CD8-positive, alpha-beta memory T cell (primary cell): ENCODE data around the gene FAM229A. TPM values are rescaled to one million over a fixed set of nuclear protein-coding genes. Genes with fewer than 3 reads are reported as not detected.

Experiments used
- CTCF ChIA-PET: fragments of 350-600 bp; sonication (Branson Sonifier 250); formaldehyde crosslinking; loops from one replicate; lab custom pipeline; 2021; ENCODE audit warnings: antibody characterized with exemption; lab: Charles Lee
- POLR2A ChIA-PET: fragments of 350-600 bp; sonication (Branson Sonifier 250); formaldehyde crosslinking; loops from one replicate; lab custom pipeline; 2021; ENCODE audit warnings: antibody characterized with exemption; lab: Charles Lee
- DNase-seq, 5 donors: peaks; one replicate each; pipeline versions ENCODE4 v3.0.0 to v3.0.0-alpha.2; 2020 to 2022; ENCODE audit warnings: mixed read lengths in 1 of 5
- H3K27ac ChIP-seq: one replicate; pipeline ENCODE4 v1.7.0; 2013; ENCODE audit warnings: low read depth, mild to moderate bottlenecking, low read length, moderate library complexity
- H3K27me3 ChIP-seq: 2 replicates; pipeline ENCODE4 v1.7.0; 2013; ENCODE audit warnings: low read length, mild to moderate bottlenecking; ENCODE audit not compliant: insufficient read depth, poor library complexity, severe bottlenecking
- H3K36me3 ChIP-seq: 2 replicates; pipeline ENCODE4 v1.7.0; 2013; ENCODE audit warnings: mild to moderate bottlenecking, low read length, moderate library complexity; ENCODE audit not compliant: insufficient read depth
- H3K4me1 ChIP-seq: 2 replicates; pipeline ENCODE4 v1.7.0; 2013; ENCODE audit warnings: mild to moderate bottlenecking, low read length, moderate library complexity; ENCODE audit not compliant: insufficient read depth
- H3K4me3 ChIP-seq: 2 replicates; pipeline ENCODE4 v1.7.0; 2013; ENCODE audit warnings: mild to moderate bottlenecking, low read length
- H3K9me3 ChIP-seq: 2 replicates; pipeline ENCODE4 v1.7.0; 2013; ENCODE audit warnings: mild to moderate bottlenecking, low read length
- H3K27ac Mint-ChIP-seq, 8 donors: one replicate each; pipeline ENCODE4 v1.8.0; 2020 to 2021; ENCODE audit warnings: mixed read lengths in 8 of 8, mild to moderate bottlenecking in 6 of 8, inconsistent platforms in 3 of 8, moderate library complexity in 3 of 8
- H3K27me3 Mint-ChIP-seq, 2 donors: one replicate each; pipeline ENCODE4 v1.8.0; 2020 to 2021; ENCODE audit warnings: mixed read lengths in 2 of 2, mild to moderate bottlenecking in 1 of 2, moderate library complexity in 1 of 2
- H3K36me3 Mint-ChIP-seq, 3 donors: one replicate each; pipeline ENCODE4 v1.8.0; 2020 to 2021; ENCODE audit warnings: mixed read lengths in 3 of 3, inconsistent platforms in 1 of 3, mild to moderate bottlenecking in 1 of 3
- H3K4me1 Mint-ChIP-seq, 3 donors: one replicate each; pipeline ENCODE4 v1.8.0; 2020 to 2021; ENCODE audit warnings: mixed read lengths in 3 of 3, inconsistent platforms in 1 of 3, mild to moderate bottlenecking in 1 of 3
- H3K4me3 Mint-ChIP-seq, 7 donors: one replicate each; pipeline ENCODE4 v1.8.0; 2020 to 2021; ENCODE audit warnings: mixed read lengths in 7 of 7, mild to moderate bottlenecking in 6 of 7, moderate library complexity in 4 of 7, inconsistent platforms in 2 of 7
- H3K9me3 Mint-ChIP-seq, 5 donors: one replicate each; pipeline ENCODE4 v1.8.0; 2020 to 2022; ENCODE audit warnings: mixed read lengths in 5 of 5, mild to moderate bottlenecking in 3 of 5, moderate library complexity in 2 of 5, inconsistent platforms in 1 of 5
- polyA plus RNA-seq: library from polyadenylated mRNA; unstranded; fragments of 300-500 nt; fragmentation: Illumina TruSeq; gene quantifications from one replicate; pipeline ENCODE4 v1.2.3, GENCODE V29; 2021
- total RNA-seq, 2 experiments: library from RNA; stranded (reverse); gene quantifications; one replicate each; pipeline ENCODE4 v1.2.3, GENCODE V29; 2021

FAM229A gene, protein sequence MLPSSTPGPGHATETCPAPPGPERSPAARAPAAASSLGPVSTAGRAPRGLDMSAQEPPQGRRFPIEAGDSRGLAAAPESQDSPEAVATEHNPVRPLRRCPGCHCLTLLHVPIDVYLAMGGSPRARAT
- total RNA-seq (1 to 10 TPM; 4.4 to 5.2 TPM), polyA plus RNA-seq (0.40 TPM)

DNA sequence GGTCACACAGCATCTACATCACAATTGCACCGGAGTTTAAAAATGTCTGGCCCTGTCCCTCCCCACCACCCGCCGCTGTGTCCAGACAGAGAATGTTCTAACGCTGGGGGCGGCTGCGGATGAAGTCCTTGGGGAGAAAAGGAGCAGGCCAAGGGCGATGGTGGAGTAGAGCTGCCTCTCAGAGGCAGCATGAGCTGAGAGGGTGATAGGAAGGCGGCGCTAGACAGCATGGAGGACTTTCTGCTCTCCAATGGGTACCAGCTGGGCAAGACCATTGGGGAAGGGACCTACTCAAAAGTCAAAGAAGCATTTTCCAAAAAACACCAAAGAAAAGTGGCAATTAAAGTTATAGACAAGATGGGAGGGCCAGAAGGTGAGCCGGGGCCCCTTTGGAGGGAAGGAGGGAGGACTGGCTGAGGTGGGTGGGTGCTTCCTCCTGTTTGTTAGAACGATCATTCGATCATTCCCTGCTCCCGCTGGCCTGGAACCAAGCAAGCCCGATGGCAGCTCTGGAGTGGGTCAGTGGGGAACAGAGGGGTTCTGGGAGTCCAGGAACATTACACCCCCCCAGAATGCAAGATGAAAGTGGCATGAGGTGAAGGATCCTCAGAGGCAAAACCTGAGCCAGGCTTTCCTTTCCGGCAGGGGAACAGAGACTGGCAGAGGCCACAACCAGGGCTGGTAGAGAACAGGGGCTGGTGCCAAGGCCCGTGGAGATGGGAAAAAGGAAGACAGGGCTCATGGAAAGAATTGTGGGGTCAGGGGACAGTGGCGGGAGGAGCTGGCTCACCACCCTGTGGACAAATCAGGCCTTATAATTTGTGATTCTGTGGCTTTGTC lies at the start of gene FAM229A, which contains the start of gene TSSK3:
Gene FAM229A (minus strand): TSS at position 12 of the 840 bp plus-strand sequence. CDS start 394 bp downstream, outside the sequence.
Gene TSSK3 (plus strand): TSS at position 66 of the 840 bp plus-strand sequence. CDS start 163 bp downstream, at position 229.
- no peaks in the 10 kb centered on the region for H3K9me3 Mint-ChIP-seq
- H3K4me3 Mint-ChIP-seq, result peak within 1 kb of the TSS; percentile 47 to 68 (median 62)
- Histone ChIP-seq H3K27ac (no peak within 1 kb of the TSS), H3K4me1 (peaks cover 10% of the 10 kb centered on the region), H3K4me3 (no peak within 1 kb of the TSS), H3K36me3 (peaks cover 7% of the 10 kb centered on the region), H3K27me3 (no peaks in the 10 kb centered on the region), H3K9me3 (no peaks in the 10 kb centered on the region)
- POLR2A ChIA-PET, result interaction anchor here (1.0 kb wide), 1 partner anchor 26 kb away, joined by 3 read pairs; the partner anchor contains the start of gene MARCKSL1
- H3K27ac Mint-ChIP-seq, result peak within 1 kb of the TSS in 6 of 8 donors; percentile 14 to 95 (median 59)
- peaks cover 0 to 41% (median 11%) of the 10 kb centered on the region in 3 donors for H3K36me3 Mint-ChIP-seq
- no peak for DNase-seq
- H3K4me1 Mint-ChIP-seq, result peaks cover 20 to 26% (median 22%) of the 10 kb centered on the region in 3 donors
- H3K27me3 Mint-ChIP-seq, result peaks cover 3 to 4% of the 10 kb centered on the region in 2 donors
- CTCF ChIA-PET, result interaction anchor here (1.0 to 1.6 kb wide), 2 partner anchors 112 to 147 kb away, joined by 3 read pairs; partner anchors contain the start of gene LCK

DNA sequence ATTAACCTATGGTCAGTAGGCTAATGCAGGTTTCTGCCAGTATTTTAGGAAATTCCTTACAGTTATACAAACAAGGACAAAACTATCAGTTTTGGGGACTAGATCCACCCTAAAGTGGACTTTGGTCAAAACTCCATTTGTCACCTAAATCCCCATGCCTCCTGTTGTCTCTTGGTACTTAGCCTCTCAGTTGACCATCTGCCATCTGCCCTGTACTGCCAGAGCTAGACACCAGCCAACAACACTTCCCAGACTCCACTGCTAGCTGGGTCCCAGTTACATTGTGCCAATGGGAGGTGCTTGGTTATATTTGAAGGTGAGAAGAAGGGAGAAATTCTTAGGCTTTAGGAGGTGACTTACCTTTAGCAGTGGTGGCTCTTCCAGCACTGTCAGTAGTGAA lies 49.0 kb upstream of the FAM229A start:
- Histone ChIP-seq H3K27me3 (no peaks in the 10 kb centered on the region), H3K4me1 (no peaks in the 10 kb centered on the region), H3K9me3 (no peaks in the 10 kb centered on the region), H3K36me3 (no peaks in the 10 kb centered on the region), H3K27ac (no peak overlapping the region), H3K4me3 (no peak overlapping the region)
- no peak for DNase-seq
- ChIA-PET POLR2A (no interaction called here), CTCF (interaction anchor here (1.0 to 2.0 kb wide), 2 partner anchors 10 to 196 kb away, joined by 5 to 11 read pairs; no protein-coding TSS in a partner anchor)
- Mint-ChIP-seq H3K4me1 (peaks cover 2 to 3% (median 3%) of the 10 kb centered on the region in 3 donors), H3K4me3 (no peak overlapping the region), H3K27me3 (peaks cover 5 to 20% of the 10 kb centered on the region in 2 donors), H3K9me3 (no peaks in the 10 kb centered on the region), H3K36me3 (no peaks in the 10 kb centered on the region), H3K27ac (no peak overlapping the region)

DNA sequence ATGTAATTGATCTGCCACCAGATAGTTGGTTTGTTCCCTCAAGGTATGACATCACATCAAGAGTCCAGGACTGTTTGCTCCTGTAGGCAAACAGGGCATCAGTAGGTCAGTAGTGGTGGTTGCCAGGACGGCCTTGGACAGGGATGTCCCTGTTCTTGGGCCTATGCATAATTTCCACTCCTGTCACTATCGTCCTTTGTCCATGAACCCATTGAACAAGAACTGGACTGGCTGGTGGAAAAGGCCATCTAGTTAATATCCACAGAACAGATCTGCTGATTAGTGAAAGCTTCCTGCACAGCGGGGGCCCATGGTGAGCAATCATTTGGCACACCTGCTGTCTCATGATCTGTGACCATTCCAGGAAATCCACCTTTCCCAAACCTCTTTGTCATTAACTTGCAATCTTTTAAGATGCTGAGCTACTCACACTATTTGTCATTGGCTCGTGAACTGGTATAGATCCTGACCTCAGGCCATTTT lies 44.4 kb upstream of the FAM229A start:
- no peak overlapping the region for H3K4me3 Mint-ChIP-seq
- no peak overlapping the region for H3K27ac Mint-ChIP-seq
- Histone ChIP-seq H3K27me3 (no peaks in the 10 kb centered on the region), H3K4me1 (no peaks in the 10 kb centered on the region), H3K36me3 (no peaks in the 10 kb centered on the region), H3K9me3 (no peaks in the 10 kb centered on the region), H3K4me3 (no peak overlapping the region), H3K27ac (no peak overlapping the region)
- peaks cover 0 to 5% of the 10 kb centered on the region in 2 donors for H3K27me3 Mint-ChIP-seq
- no peaks in the 10 kb centered on the region for H3K36me3 Mint-ChIP-seq
- POLR2A ChIA-PET, result no interaction called here
- no peaks in the 10 kb centered on the region for H3K4me1 Mint-ChIP-seq
- DNase-seq, result no peak
- H3K9me3 Mint-ChIP-seq, result no peaks in the 10 kb centered on the region
- CTCF ChIA-PET, result no interaction called here

DNA sequence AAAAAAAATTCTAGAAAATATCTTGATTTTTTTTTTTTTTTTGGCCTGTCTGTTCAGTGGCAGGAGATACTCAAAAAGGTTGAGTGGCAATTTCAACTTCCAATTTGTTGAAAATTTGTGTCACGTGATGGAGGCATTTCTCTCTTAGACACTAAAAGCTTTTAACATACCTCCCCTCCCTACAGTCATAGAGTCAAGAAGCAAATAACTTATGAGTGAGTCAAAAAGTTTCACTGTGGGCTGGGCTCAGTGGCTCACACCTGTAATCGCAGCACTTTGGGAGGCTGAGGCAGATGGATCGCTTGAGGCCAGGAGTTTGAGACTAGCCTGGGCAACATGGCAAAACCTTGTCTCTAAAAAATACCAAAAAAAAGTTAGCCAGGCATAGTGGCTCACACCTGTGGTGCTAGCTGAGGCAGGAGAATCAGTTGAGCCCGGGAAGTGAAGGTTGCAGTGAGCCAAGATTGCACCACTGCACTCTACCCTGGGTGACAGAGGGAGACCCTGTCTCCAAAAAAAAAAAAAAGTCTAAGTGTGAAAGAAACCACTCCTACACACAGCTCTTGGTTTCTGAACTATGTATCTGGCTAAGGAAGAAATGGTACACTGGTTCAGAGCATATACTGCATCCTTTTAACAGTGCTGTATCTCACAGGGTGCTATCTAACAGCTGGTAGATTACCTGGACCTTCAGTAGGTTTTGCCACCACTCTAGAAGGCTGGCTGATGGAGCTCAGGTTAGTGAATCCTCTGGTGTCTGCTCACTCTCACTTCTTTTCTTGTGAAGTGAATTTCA lies 43.6 kb upstream of the FAM229A start:
- ChIA-PET POLR2A (no interaction called here), CTCF (no interaction called here)
- Mint-ChIP-seq H3K4me3 (no peak overlapping the region), H3K9me3 (no peaks in the 10 kb centered on the region), H3K4me1 (no peaks in the 10 kb centered on the region), H3K27me3 (no peaks in the 10 kb centered on the region), H3K36me3 (no peaks in the 10 kb centered on the region), H3K27ac (no peak overlapping the region)
- Histone ChIP-seq H3K4me3 (no peak overlapping the region), H3K27me3 (no peaks in the 10 kb centered on the region), H3K4me1 (no peaks in the 10 kb centered on the region), H3K36me3 (no peaks in the 10 kb centered on the region), H3K27ac (no peak overlapping the region), H3K9me3 (no peaks in the 10 kb centered on the region)
- DNase-seq, result no peak

DNA sequence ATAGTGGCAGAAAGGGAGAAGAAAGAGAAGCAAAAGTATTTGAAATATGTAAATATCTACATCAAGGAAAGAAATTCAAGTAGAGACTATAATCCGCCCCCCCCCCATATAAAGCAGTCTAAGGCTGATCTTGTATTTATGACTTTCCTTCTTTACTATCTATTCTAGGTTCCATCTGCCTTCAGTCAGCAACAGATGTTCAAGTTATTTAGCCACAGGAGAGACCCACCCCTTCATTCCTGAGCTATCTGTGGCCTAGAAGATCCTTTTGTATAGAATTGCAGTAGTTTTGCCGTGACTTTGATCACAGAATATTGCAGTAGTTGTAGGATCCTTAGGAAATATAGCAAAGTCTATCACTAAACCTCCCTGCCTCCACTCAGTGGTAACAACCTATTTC lies 42.7 kb upstream of the FAM229A start:
- POLR2A ChIA-PET, result no interaction called here
- no peak overlapping the region for H3K4me3 ChIP-seq
- no peaks in the 10 kb centered on the region for H3K9me3 Mint-ChIP-seq

DNA sequence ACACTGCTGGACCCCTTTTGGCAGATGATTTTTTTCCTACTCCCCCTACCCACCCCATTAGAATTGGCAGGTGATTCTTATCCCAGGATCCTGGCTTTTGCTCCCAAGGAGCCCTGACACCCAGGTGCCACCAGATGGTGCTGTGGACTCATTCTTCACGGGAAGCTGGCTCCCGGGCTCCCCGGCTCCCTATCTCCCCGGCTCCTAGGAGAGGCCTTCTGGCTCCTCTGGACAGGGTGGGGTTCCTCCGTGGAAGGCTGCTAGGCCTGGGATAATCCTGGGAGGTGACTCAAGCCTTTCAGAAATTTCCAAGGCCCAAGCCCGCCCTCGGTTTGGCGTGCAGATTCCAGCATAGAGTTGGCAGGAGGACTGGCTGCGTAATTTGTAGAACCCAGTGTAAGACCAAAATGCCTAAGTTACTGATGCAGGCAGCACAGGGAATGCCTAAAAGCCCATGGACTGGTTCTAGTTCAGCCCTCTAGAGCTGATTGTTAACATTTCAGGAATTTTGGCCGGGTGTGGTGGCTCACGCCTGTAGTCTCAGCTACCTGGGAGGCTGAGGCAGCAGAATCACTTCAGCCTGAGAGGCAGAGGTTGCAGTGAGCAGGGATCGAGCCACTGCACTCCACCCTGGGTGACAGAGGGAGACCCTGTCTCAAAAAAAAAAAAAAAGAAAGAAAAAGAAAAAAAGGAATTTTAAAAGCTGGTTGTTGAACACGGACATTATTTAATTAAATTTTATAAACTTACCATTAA lies 38.8 kb upstream of the FAM229A start:
- Mint-ChIP-seq H3K4me3 (peak overlapping the region in 2 of 7 donors; percentile 32 to 83), H3K27me3 (no peaks in the 10 kb centered on the region), H3K9me3 (no peaks in the 10 kb centered on the region), H3K27ac (no peak overlapping the region), H3K36me3 (no peaks in the 10 kb centered on the region), H3K4me1 (no peaks in the 10 kb centered on the region)
- Histone ChIP-seq H3K27me3 (no peaks in the 10 kb centered on the region), H3K27ac (no peak overlapping the region), H3K36me3 (no peaks in the 10 kb centered on the region), H3K4me3 (no peak overlapping the region), H3K9me3 (no peaks in the 10 kb centered on the region), H3K4me1 (no peaks in the 10 kb centered on the region)
- CTCF ChIA-PET, result interaction anchor here (0.8 to 3.0 kb wide), 10 partner anchors 9 to 200 kb away, joined by 3 to 19 read pairs (median 7); partner anchors contain the start of genes CCDC28B and MARCKSL1
- peak; percentile 21 to 66 (median 39) for DNase-seq
- POLR2A ChIA-PET, result interaction anchor here (0.7 kb wide), 1 partner anchor 527 kb away, joined by 3 read pairs; no protein-coding TSS in a partner anchor

More for the DNA sequence above, 42.7 kb upstream of the FAM229A start:
- Mint-ChIP-seq H3K4me1 (no peaks in the 10 kb centered on the region), H3K27me3 (no peaks in the 10 kb centered on the region), H3K4me3 (no peak overlapping the region), H3K36me3 (no peaks in the 10 kb centered on the region), H3K27ac (no peak overlapping the region)
- CTCF ChIA-PET, result no interaction called here
- no peak for DNase-seq
- H3K4me1 ChIP-seq, result no peaks in the 10 kb centered on the region
- no peaks in the 10 kb centered on the region for H3K36me3 ChIP-seq
- no peaks in the 10 kb centered on the region for H3K9me3 ChIP-seq
- H3K27ac ChIP-seq, result no peak overlapping the region
- H3K27me3 ChIP-seq, result no peaks in the 10 kb centered on the region

DNA sequence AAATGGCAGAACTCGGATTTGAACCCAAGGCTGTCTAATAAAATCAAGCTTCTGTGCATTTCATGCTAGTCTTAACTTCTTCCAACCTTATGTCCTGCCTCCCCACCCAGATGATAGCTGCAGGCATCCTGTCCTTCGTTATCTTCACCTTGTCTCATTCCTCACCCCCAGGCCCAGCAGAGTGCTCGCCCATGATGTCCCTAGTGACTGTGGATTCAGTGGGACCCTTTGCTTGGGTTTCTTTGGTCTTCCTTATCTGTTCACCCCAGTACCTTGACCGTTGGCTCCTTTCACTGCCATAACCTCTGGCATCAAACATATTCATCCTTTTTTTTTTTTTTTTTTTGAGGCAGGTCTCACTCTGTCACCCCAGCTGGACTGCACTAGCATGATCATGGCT lies 37.6 kb upstream of the FAM229A start:
- Mint-ChIP-seq H3K27ac (no peak overlapping the region), H3K4me3 (peak overlapping the region in 1 of 7 donors; percentile 81), H3K4me1 (peaks cover 4 to 5% (median 5%) of the 10 kb centered on the region in 3 donors), H3K27me3 (no peaks in the 10 kb centered on the region), H3K36me3 (no peaks in the 10 kb centered on the region), H3K9me3 (no peaks in the 10 kb centered on the region)
- POLR2A ChIA-PET, result no interaction called here
- Histone ChIP-seq H3K4me3 (no peak overlapping the region), H3K4me1 (peaks cover 4% of the 10 kb centered on the region), H3K9me3 (no peaks in the 10 kb centered on the region), H3K27me3 (no peaks in the 10 kb centered on the region), H3K27ac (no peak overlapping the region), H3K36me3 (no peaks in the 10 kb centered on the region)
- CTCF ChIA-PET, result interaction anchor here (1.0 to 3.0 kb wide), 8 partner anchors 11 to 184 kb away, joined by 3 to 19 read pairs (median 9); partner anchors contain the start of gene MARCKSL1
- DNase-seq, result no peak
